ENCODE data around the gene PCID2. TPM values are rescaled to one million over a fixed set of nuclear protein-coding genes. Genes with fewer than 3 reads are reported as not detected.

The PCID2 gene
- total and polyA plus RNA-seq, 2 of the 13 experiments (the other 11 are each of a cell fraction or from before 2014, with no cell fraction given), result 65.0 to 111 TPM

GRCh38 chr13:113208421-113209335, at the start of gene PCID2 (continued):
- TF ChIP-seq ZBTB2 (CRISPR knock-in tag; IDR thresholded peaks at IDR 0.05; ENCODE audit: low read depth) (peak; percentile 98), TCF7L2 (IDR thresholded peaks at IDR 0.05; ENCODE audit: low read depth, low read length) (no peak), ZNF253 (CRISPR knock-in tag; IDR thresholded peaks at IDR 0.05; ENCODE audit: borderline replicate concordance) (peak; percentile 50; the same call in 1 of the 2 replicates), U2AF2 (IDR thresholded peaks at IDR 0.05; ENCODE audit: low read depth, low read length) (no peak), MTF2 (CRISPR knock-in tag; IDR thresholded peaks at IDR 0.05; ENCODE audit: borderline replicate concordance) (no peak; the same call in 1 of the 2 replicates), RNF2 (conservative IDR thresholded peaks at IDR 0.05; ENCODE audit: low read depth) (0 out of 2 replicates have a peak, but pooled peaks have one; percentile 38), TBX2 (CRISPR knock-in tag; IDR thresholded peaks at IDR 0.05; ENCODE audit: borderline replicate concordance) (peak; percentile 81), GABPA (IDR thresholded peaks at IDR 0.05; ENCODE audit: low read depth, low read length) (no peak), GABPA (CRISPR knock-in tag; IDR thresholded peaks at IDR 0.05; ENCODE audit: low read depth) (peak; percentile 92), ISX (CRISPR knock-in tag; conservative IDR thresholded peaks at IDR 0.05) (no peak), ZNF574 (CRISPR knock-in tag; IDR thresholded peaks at IDR 0.05) (peak; percentile 95), ZNF564 (CRISPR knock-in tag; IDR thresholded peaks at IDR 0.05) (peak; percentile 82; the same call in 1 of the 2 replicates), GPBP1L1 (CRISPR knock-in tag; IDR thresholded peaks at IDR 0.05) (no peak), NAIF1 (CRISPR knock-in tag; IDR thresholded peaks at IDR 0.05; ENCODE audit: borderline replicate concordance) (peak; percentile 68; the same call in 1 of the 2 replicates), ZSCAN20 (CRISPR knock-in tag; IDR thresholded peaks at IDR 0.05; ENCODE audit: borderline replicate concordance) (peak; percentile 64; the same call in 1 of the 2 replicates), MIER3 (CRISPR knock-in tag; IDR thresholded peaks at IDR 0.05; ENCODE audit: borderline replicate concordance) (peak; percentile 75; the same call in 1 of the 2 replicates), ZNF484 (CRISPR knock-in tag; IDR thresholded peaks at IDR 0.05; ENCODE audit: borderline replicate concordance, low read depth) (no peak), ZNF704 (CRISPR knock-in tag; IDR thresholded peaks at IDR 0.05; ENCODE audit: borderline replicate concordance) (peak; percentile 63; the same call in 1 of the 2 replicates)

All from HepG2 (cell line).